ENCODE results near the gene CCM2L. TPM values are rescaled to one million over a fixed set of nuclear protein-coding genes. Genes with fewer than 3 reads are reported as not detected.

Gene CCM2L
- total and polyA plus RNA-seq, 2 experiments from 2014 or later = 4.9 to 13.3 TPM

GRCh38 chr20:32064667-32065066 is 54.4 kb downstream of the CCM2L start:
- Mint-ChIP-seq H3K4me1 (peaks cover 9% of the 10 kb centered on the region; the same call in 2 of the 3 replicates), H3K27ac (no peak overlapping the region), H3K27me3 (ENCODE audit: insufficient read depth, low read depth, poor library complexity) (peaks cover 9% of the 10 kb centered on the region), H3K4me3 (no peak overlapping the region), H3K36me3 (ENCODE audit: low read depth) (peaks cover 4% of the 10 kb centered on the region; the same call in 1 of the 3 replicates), H3K9me3 (peaks cover 20% of the 10 kb centered on the region)
- peak overlapping the region; percentile 52; the same call in 1 of the 2 replicates for H2AFZ ChIP-seq
- no peak overlapping the region for H3K4me3 ChIP-seq
- no peak overlapping the region for H3K4me2 ChIP-seq
- H4K20me1 ChIP-seq (replicated peaks; ENCODE audit: insufficient read depth) = no peaks in the 10 kb centered on the region
- H3K36me3 ChIP-seq (ENCODE audit: insufficient read depth) = no peaks in the 10 kb centered on the region
- TF ChIP-seq NANOG (IDR thresholded peaks at IDR 0.05; ENCODE audit: borderline replicate concordance) = no peak
- TF ChIP-seq JUNB (IDR thresholded peaks at IDR 0.05; ENCODE audit: unreplicated experiment) = no peak
- no peak for TF ChIP-seq ZNF331 (CRISPR knock-in tag; IDR thresholded peaks at IDR 0.05; ENCODE audit: low read depth)
- no peak for TF ChIP-seq ZNF114 (CRISPR knock-in tag; IDR thresholded peaks at IDR 0.05)
- no peak for TF ChIP-seq STAT1 (IDR thresholded peaks at IDR 0.05; ENCODE audit: unreplicated experiment)
- no peak for TF ChIP-seq ETS1 (IDR thresholded peaks at IDR 0.05)
- TF ChIP-seq, protein P1, sequence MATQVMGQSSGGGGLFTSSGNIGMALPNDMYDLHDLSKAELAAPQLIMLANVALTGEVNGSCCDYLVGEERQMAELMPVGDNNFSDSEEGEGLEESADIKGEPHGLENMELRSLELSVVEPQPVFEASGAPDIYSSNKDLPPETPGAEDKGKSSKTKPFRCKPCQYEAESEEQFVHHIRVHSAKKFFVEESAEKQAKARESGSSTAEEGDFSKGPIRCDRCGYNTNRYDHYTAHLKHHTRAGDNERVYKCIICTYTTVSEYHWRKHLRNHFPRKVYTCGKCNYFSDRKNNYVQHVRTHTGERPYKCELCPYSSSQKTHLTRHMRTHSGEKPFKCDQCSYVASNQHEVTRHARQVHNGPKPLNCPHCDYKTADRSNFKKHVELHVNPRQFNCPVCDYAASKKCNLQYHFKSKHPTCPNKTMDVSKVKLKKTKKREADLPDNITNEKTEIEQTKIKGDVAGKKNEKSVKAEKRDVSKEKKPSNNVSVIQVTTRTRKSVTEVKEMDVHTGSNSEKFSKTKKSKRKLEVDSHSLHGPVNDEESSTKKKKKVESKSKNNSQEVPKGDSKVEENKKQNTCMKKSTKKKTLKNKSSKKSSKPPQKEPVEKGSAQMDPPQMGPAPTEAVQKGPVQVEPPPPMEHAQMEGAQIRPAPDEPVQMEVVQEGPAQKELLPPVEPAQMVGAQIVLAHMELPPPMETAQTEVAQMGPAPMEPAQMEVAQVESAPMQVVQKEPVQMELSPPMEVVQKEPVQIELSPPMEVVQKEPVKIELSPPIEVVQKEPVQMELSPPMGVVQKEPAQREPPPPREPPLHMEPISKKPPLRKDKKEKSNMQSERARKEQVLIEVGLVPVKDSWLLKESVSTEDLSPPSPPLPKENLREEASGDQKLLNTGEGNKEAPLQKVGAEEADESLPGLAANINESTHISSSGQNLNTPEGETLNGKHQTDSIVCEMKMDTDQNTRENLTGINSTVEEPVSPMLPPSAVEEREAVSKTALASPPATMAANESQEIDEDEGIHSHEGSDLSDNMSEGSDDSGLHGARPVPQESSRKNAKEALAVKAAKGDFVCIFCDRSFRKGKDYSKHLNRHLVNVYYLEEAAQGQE (IDR thresholded peaks at IDR 0.05; ENCODE audit: unreplicated experiment) = no peak
- TF ChIP-seq, protein P2, sequence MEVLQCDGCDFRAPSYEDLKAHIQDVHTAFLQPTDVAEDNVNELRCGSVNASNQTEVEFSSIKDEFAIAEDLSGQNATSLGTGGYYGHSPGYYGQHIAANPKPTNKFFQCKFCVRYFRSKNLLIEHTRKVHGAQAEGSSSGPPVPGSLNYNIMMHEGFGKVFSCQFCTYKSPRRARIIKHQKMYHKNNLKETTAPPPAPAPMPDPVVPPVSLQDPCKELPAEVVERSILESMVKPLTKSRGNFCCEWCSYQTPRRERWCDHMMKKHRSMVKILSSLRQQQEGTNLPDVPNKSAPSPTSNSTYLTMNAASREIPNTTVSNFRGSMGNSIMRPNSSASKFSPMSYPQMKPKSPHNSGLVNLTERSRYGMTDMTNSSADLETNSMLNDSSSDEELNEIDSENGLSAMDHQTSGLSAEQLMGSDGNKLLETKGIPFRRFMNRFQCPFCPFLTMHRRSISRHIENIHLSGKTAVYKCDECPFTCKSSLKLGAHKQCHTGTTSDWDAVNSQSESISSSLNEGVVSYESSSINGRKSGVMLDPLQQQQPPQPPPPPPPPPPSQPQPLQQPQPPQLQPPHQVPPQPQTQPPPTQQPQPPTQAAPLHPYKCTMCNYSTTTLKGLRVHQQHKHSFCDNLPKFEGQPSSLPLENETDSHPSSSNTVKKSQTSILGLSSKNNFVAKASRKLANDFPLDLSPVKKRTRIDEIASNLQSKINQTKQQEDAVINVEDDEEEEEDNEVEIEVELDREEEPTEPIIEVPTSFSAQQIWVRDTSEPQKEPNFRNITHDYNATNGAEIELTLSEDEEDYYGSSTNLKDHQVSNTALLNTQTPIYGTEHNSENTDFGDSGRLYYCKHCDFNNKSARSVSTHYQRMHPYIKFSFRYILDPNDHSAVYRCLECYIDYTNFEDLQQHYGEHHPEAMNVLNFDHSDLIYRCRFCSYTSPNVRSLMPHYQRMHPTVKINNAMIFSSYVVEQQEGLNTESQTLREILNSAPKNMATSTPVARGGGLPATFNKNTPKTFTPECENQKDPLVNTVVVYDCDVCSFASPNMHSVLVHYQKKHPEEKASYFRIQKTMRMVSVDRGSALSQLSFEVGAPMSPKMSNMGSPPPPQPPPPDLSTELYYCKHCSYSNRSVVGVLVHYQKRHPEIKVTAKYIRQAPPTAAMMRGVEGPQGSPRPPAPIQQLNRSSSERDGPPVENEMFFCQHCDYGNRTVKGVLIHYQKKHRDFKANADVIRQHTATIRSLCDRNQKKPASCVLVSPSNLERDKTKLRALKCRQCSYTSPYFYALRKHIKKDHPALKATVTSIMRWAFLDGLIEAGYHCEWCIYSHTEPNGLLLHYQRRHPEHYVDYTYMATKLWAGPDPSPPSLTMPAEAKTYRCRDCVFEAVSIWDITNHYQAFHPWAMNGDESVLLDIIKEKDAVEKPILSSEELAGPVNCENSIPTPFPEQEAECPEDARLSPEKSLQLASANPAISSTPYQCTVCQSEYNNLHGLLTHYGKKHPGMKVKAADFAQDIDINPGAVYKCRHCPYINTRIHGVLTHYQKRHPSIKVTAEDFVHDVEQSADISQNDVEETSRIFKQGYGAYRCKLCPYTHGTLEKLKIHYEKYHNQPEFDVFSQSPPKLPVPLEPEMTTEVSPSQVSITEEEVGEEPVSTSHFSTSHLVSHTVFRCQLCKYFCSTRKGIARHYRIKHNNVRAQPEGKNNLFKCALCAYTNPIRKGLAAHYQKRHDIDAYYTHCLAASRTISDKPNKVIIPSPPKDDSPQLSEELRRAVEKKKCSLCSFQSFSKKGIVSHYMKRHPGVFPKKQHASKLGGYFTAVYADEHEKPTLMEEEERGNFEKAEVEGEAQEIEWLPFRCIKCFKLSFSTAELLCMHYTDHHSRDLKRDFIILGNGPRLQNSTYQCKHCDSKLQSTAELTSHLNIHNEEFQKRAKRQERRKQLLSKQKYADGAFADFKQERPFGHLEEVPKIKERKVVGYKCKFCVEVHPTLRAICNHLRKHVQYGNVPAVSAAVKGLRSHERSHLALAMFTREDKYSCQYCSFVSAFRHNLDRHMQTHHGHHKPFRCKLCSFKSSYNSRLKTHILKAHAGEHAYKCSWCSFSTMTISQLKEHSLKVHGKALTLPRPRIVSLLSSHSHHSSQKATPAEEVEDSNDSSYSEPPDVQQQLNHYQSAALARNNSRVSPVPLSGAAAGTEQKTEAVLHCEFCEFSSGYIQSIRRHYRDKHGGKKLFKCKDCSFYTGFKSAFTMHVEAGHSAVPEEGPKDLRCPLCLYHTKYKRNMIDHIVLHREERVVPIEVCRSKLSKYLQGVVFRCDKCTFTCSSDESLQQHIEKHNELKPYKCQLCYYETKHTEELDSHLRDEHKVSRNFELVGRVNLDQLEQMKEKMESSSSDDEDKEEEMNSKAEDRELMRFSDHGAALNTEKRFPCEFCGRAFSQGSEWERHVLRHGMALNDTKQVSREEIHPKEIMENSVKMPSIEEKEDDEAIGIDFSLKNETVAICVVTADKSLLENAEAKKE (CRISPR knock-in tag; IDR thresholded peaks at IDR 0.05) = no peak
- no peak for TF ChIP-seq CREB1 (CRISPR knock-in tag; IDR thresholded peaks at IDR 0.05; ENCODE audit: low read depth)
- TF ChIP-seq EZH2phosphoT487 (IDR thresholded peaks at IDR 0.05; ENCODE audit: unreplicated experiment) = no peak
- no peak for TF ChIP-seq EZH2 (IDR thresholded peaks at IDR 0.05; ENCODE audit: low read depth, unreplicated experiment)
- TF ChIP-seq CTCF (conservative IDR thresholded peaks at IDR 0.05; ENCODE audit: low read depth in 2 of 2) = no peak
- TF ChIP-seq POLR2AphosphoS5 (IDR thresholded peaks at IDR 0.05; ENCODE audit: low read depth) = no peak
- no peak for ATAC-seq
- no peak for DNase-seq (ENCODE audit: low spot score)
- no peaks in the 10 kb centered on the region for H3K79me2 ChIP-seq (replicated peaks; ENCODE audit: insufficient read depth)
- H3K27me3 ChIP-seq (ENCODE audit: insufficient read depth) = no peaks in the 10 kb centered on the region
- no peak overlapping the region for H3K27ac ChIP-seq (ENCODE audit: low read depth)
- H3F3A ChIP-seq (replicated peaks; ENCODE audit: low read depth) = no peaks in the 10 kb centered on the region
- no peaks in the 10 kb centered on the region; the same call in 1 of the 2 replicates for H3K4me1 ChIP-seq (ENCODE audit: insufficient read depth)
- no peaks in the 10 kb centered on the region; the same call in 1 of the 2 replicates for H3K9me2 ChIP-seq (ENCODE audit: insufficient read depth)
